Calu3 (cell line): ENCODE data around the gene PFKFB3. TPM values are rescaled to one million over a fixed set of nuclear protein-coding genes. Genes with fewer than 3 reads are reported as not detected.

ENCODE experiments used
- BruUV-seq: library from RNA; stranded (reverse); fragments of 400-500 nt; replicated peaks from 2 replicates; lab custom pipeline; 2021; lab: Mats Ljungman, UMichigan
- CTCF ChIA-PET: fragments of 300-600 bp; sonication (Branson Sonifier 250); formaldehyde crosslinking; loops from one replicate; lab custom pipeline; 2022; ENCODE audit warnings: antibody characterized with exemption; lab: Charles Lee
- DNase-seq: peaks from one replicate; pipeline ENCODE4 v3.0.0; 2022
- H3K27ac Mint-ChIP-seq: one replicate; pipeline ENCODE4 v1.8.0; 2022; ENCODE audit warnings: mixed read lengths; ENCODE audit not compliant: unreplicated experiment
- H3K27me3 Mint-ChIP-seq: one replicate; pipeline ENCODE4 v1.8.0; 2022; ENCODE audit warnings: mixed read lengths; ENCODE audit not compliant: unreplicated experiment
- H3K36me3 Mint-ChIP-seq: one replicate; pipeline ENCODE4 v1.8.0; 2022; ENCODE audit warnings: mild to moderate bottlenecking, moderate library complexity, mixed read lengths; ENCODE audit not compliant: insufficient read depth, unreplicated experiment
- H3K4me1 Mint-ChIP-seq: one replicate; pipeline ENCODE4 v1.8.0; 2022; ENCODE audit warnings: mild to moderate bottlenecking, low read depth, mixed read lengths; ENCODE audit not compliant: unreplicated experiment
- H3K4me3 Mint-ChIP-seq: one replicate; pipeline ENCODE4 v1.8.0; 2022; ENCODE audit warnings: mild to moderate bottlenecking, low read depth, moderate library complexity, mixed read lengths; ENCODE audit not compliant: unreplicated experiment
- H3K9me3 Mint-ChIP-seq: one replicate; pipeline ENCODE4 v1.8.0; 2022; ENCODE audit warnings: low read depth, mixed read lengths; ENCODE audit not compliant: unreplicated experiment
- CTCF ChIP-seq: fragments of 200-600 bp; IDR thresholded peaks from one replicate; pipeline ENCODE4 v1.8.0; 2022; ENCODE audit warnings: antibody characterized with exemption; ENCODE audit not compliant: unreplicated experiment
- intact Hi-C: fragments of 100-400 bp; cut with micrococcal nuclease; formaldehyde crosslinking; loops from one replicate; pipeline ENCODE4 v1.10.0; 2022; ENCODE audit not compliant: unreplicated experiment
- total RNA-seq: library from RNA; stranded (reverse); gene quantifications from 2 replicates; pipeline ENCODE4 v1.2.3, GENCODE V29; 2022

Gene PFKFB3
- total RNA-seq, 1 experiment from 2014 or later, result 293 TPM

GRCh38 chr10:6213908-6214307 lies 11.2 kb downstream of the PFKFB3 start:
- Mint-ChIP-seq H3K27ac (peak overlapping the region; percentile 65), H3K4me3 (peak overlapping the region; percentile 80), H3K4me1 (peaks cover 52% of the 10 kb centered on the region), H3K27me3 (no peaks in the 10 kb centered on the region), H3K9me3 (no peaks in the 10 kb centered on the region), H3K36me3 (peaks cover 94% of the 10 kb centered on the region)
- no peak for TF ChIP-seq CTCF
- DNase-seq, result no peak
- CTCF ChIA-PET, result no interaction called here
- intact Hi-C loops, result no loop called here
- BruUV-seq, result no TSS peak

GRCh38 chr10:6214612-6215011 lies 11.9 kb downstream of the PFKFB3 start:
- no peaks in the 10 kb centered on the region for H3K27me3 Mint-ChIP-seq
- peaks cover 94% of the 10 kb centered on the region for H3K36me3 Mint-ChIP-seq
- no peak overlapping the region for H3K27ac Mint-ChIP-seq
- no peak for DNase-seq
- CTCF ChIA-PET, result no interaction called here
- H3K9me3 Mint-ChIP-seq, result no peaks in the 10 kb centered on the region
- no peak overlapping the region for H3K4me3 Mint-ChIP-seq
- TF ChIP-seq CTCF, result no peak
- intact Hi-C loops, result no loop called here
- BruUV-seq, result no TSS peak
- H3K4me1 Mint-ChIP-seq, result peaks cover 52% of the 10 kb centered on the region

- BruUV-seq, result no TSS peak
- intact Hi-C loops, result no loop called here
- Mint-ChIP-seq H3K27me3 (no peaks in the 10 kb centered on the region), H3K27ac (no peak overlapping the region), H3K4me1 (peaks cover 52% of the 10 kb centered on the region), H3K4me3 (no peak overlapping the region), H3K36me3 (peaks cover 95% of the 10 kb centered on the region), H3K9me3 (no peaks in the 10 kb centered on the region)
- TF ChIP-seq CTCF, result no peak
- CTCF ChIA-PET, result no interaction called here
- no peak for DNase-seq
Measured at GRCh38 chr10:6215241-6215640, 12.5 kb downstream of the PFKFB3 start.

GRCh38 chr10:6215683-6216484 lies 13.2 kb downstream of the PFKFB3 start:
- intact Hi-C loops, result no loop called here
- no peak overlapping the region for H3K4me3 Mint-ChIP-seq
- CTCF ChIA-PET, result no interaction called here
- TF ChIP-seq CTCF, result no peak
- H3K4me1 Mint-ChIP-seq, result peaks cover 49% of the 10 kb centered on the region
- H3K27ac Mint-ChIP-seq, result peak overlapping the region; percentile 67
- H3K9me3 Mint-ChIP-seq, result no peaks in the 10 kb centered on the region
- DNase-seq, result no peak
- H3K36me3 Mint-ChIP-seq, result peaks cover 100% of the 10 kb centered on the region
- H3K27me3 Mint-ChIP-seq, result no peaks in the 10 kb centered on the region
- no TSS peak for BruUV-seq
